GM21619 (cell line): Measurements from ENCODE around the gene RIC3.
"Not testable (repeated sequence)": the region's sequence is repeated elsewhere in the genome, so short reads cannot be mapped to it uniquely, and the experiment has no call there.

Experiments
- ATAC-seq: cut with Tn5 transposase; IDR thresholded peaks from one replicate; pipeline ENCODE4 v1.9.1; 2021; ENCODE audit not compliant: unreplicated experiment

Gene RIC3

DNA sequence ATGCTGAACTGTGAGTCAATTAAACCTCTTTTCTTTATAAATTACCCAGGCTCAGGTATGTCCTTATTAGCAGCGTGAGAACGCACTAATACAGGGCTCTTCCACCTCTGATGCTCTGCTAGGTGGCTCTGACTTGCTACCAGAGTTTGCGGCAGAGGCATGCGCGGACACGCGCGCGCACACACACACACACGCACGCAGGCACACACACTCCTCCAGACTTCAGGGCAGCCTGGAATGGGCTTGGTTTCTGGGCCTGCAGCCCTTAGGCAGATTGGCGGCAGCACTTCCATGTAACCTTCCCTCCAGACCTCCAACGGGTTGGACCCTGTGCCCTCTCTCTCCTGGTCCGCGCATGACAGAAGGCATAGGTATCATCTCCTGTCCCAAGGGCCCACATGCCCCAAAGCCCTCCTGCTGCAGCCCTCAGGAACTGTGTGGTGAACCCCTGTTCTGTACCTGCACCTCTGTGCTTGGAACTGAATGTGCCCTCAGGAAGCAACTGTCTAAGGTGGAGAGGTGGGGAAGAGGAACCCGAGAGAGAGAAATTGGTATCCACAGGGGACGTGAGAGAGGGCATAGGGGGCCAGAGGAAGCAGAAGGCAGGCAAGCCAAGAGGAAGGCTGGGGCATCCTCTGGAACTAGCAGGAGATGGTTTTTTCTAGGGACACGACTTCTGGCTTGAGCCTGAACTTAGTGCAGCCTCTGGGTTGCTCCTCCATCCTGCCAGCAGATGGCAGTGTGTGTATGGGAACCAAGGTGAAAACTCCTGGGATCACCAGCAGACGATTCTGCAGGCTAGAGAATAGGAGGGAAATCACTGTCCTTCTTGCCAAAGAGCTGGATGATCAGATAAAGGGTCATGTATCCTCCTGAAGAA, 23.4 kb upstream of the RIC3 start:
- ATAC-seq, result no peak

DNA sequence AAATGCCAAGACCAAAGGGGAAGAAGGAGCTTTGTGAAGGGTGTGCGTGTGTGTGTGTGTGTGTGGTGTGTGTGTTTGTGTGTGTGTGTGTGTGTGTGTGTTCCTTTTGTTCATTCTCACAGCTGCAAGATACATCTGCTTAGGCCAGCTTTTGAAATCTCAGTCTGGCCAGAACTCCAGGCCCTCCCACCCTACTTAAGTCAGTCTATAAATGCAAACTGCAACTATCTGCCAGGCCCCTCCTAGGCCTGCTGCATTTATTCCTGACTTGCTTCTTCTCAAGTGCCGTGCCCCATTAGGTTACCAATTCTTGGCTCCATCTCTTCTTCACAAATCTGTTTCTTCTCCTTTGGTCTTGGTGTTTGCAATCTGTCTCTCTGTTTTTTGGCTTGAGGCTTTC, 21.6 kb upstream of the RIC3 start:
- no peak for ATAC-seq

DNA sequence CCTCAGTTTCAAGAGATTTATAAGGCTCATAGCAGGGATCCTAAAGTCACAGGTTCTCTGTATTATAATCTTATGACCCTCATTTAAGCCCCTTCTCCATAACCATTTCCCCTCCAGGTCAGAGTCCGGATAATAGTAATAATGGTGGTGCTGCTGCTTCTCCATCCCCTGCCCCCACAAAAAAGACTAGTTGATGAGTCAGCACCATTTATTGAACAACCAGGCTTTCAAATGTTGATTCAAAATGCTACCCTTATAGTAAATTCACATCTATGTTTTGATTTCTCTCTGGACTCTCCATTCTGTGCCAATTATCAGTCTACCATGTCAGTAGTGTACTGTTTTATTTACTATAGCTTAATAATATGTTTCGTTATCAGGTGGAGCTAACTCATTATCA, 17.6 kb upstream of the RIC3 start:
- no peak for ATAC-seq

DNA sequence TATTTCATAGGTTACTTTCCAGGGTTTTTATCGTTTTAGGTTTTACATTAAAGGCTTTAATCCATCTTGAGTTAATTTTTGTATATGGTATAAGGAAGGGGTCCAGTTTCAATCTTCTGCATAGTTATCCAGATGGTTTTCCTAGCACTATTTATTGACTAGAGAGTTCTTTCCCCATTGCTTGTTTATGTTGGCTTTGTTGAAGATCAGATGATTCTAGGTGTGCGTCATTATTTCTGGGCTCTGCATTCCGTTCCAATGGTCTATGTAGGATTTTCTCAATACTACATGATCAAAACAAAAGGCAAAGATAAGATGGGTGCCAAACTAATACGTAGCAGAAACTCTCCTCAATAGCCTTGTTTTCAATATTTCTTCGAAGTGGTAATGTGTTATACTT, 14.3 kb upstream of the RIC3 start:
- ATAC-seq, result no peak

DNA sequence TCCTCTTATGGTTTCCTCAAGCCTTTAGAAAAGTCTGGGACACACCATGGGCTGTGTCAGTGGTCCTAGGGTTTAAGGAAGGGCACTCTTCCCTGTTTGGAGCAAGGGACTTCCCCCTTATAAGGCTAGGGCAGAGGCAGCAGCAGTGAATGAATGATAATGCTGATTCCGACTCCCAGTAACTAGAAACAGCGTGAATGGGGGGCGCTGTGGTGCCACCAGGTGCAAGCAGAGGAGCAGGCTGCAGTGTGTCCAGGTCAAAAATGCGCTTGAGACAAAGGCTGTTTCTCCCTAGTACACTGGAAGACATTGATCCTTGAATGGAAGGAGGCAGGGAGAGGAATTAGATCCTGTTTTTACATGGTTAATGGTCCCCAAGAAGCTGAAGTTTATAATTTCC, 11.6 kb upstream of the RIC3 start:
- no peak for ATAC-seq

DNA sequence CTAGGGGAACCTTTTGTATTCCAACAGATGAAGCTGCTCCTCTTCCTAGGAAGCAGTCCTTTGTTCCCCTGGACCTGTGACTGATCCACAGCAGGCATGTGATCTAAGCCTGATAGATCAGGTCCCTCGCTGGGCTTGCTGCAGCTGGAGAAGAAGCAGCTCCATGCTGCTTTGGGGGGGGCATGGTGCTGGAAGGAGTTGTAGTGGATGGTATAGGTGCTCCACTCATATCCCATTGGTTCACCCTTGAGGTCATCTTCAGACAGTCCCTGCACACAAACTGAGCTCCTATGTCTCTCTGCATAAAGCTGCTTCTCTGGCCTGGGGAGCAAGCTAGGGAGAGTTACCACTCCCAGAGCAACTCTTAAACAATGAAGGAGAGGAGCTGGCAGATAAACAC, 9.5 kb upstream of the RIC3 start:
- no peak for ATAC-seq

DNA sequence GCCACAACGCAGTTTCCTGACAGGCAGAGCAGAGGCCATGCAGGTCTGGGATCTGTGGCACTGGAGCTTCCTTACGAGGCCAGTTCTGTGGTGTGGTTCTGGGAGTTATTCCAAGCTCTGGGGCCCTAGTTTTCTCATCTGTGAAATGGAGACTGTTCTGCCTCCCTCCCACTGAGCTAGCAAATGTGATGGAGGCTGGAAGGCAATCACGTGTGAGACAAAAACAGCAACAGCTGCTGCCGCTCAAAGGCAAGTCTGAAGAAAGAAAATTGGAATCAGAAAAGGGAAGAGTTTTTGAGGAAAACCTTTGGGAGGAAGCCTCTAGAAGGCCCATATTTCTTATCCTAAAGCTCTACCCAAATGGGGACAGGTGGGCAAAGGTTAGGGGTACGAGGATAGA, 8.3 kb upstream of the RIC3 start:
- ATAC-seq, result no peak

DNA sequence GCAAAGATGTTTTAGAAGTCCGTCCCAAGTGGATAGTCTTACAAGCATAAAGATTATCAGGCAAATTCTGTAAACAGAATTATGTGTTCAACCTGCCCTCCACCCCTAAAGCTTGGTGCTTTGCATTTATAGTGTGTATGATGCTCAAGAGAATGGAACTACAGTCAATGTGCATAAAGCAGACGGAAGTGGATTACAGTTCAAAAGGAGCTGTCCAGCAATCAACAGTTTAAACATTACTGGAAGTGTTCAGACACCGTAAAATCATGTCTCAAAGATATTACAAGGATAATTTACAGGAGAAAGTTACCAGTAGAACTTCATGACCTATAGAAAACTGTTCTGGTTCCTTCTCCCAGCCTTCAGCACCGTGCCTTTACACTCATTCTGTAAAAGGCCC, 1.0 kb downstream of the RIC3 start:
- ATAC-seq, result no peak

DNA sequence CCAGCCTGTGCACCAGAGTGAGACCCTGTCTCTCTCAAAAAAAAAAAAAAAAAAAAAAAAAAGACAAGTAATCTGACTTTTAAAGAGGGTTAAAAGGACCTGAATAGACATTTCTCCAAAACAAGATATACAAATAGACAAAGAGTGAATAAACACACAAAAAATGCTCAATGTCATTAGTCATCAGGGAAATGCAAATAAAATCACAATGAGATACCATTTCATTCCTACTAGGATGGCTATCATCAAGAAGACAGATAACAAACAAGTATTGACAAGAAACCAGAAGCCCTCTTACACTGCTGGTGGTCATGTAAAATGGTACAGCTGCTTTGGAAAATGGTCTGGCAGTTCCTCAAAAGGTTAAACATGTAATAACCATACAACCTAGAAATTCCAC, 4.1 kb downstream of the RIC3 start:
- ATAC-seq, result no peak

DNA sequence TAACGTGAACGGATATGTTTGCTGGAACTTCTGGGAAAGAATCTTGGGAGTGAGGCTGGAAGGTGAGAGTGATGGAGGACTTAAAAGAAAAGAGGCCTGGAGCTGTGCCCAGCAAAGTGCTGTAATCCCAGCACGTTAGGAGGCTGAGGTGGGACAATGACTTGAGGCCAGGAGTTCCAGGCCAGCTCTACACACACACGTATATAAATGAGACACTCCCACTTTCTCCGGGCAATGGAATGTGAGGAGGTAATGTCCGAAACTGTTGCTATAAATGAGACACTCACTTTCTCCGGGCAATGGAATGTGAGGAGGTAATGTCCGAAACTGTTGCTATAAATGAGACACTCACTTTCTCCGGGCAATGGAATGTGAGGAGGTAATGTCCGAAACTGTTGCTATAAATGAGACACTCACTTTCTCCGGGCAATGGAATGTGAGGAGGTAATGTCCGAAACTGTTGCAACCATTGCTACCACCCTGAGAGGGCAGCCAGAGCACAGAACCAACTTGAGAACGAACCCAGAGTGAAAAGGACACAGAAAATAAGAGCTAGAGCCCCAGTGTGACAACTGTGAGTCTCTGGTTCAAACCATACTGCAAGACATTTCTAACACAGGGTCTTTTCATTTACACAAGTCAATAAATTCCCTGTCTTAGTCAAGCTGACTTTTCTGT, 7.1 kb downstream of the RIC3 start:
- ATAC-seq, result not testable (repeated sequence)

DNA sequence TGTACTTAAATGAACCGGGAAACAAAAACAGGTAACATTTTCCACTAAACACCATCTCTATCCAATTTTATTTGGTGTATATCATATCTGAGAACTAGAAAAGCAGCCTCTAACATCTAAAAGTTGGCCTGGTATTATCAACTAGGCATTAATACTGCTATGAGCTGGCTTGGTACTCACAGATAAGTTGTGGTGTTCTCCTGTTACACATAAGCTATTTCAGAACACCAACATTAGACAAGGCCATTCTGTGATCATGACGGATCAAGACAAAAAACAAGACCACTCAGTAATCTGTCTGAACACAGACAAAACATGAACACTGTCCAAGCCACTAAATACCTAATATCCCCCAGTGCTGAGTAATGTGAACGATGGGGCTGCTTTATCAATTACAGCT, 11.9 kb downstream of the RIC3 start:
- no peak for ATAC-seq

DNA sequence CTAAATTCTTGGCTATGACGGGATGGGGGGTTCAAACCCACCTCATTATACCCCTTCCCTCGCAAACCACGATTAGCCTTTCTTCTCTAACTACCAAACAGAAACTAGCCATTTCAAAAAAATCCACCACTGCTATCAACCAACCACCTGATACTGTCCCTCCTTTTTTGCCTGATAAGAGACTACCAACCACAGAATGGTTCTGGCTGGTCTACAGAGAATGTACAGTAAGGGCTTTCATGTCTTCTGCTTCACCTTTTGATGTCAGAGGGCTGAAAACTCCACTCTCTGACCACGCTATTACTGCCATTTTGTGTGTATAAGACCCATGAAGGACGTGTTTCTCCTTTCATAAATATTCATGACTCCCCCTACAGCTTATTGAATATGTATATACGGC, 19.1 kb downstream of the RIC3 start:
- ATAC-seq, result no peak

DNA sequence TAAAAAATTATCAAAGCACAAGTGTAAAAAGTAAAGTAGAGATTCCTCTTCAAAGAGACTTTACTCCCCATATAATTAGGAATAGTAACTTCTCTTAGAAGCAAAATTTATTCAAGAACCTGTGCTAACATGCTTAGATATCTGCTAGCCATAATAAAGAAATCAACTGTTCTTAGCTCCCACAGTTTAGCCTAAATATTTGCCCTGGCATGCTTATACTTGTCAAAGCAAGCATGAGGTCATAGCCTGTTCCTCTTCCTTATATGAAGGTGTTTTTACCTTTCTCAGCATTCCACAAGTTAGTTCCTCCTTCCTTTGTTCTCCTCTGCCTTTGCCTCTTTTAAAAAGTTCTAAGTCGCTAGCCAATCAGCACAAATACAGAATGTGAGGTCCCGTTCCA, 30.3 kb downstream of the RIC3 start:
- ATAC-seq, result no peak

DNA sequence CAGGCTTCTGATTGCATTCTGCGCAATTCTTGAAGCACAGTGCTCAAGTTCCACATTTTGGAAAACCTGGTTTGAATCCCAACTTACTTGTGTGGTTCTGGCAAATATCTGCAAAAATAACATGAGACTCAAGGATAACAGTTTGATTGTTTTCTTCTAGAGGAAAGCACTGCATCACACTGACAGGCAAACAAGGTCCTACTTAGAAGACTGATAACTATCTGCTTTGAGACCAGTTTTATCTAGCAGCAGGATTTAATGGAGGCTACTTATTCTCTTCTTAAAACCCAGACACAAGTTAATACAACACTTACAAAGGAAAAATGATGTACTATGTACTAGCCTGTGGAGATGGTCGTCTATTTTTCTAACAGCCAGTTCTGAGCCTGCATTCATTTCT, 41.4 kb downstream of the RIC3 start:
- no peak for ATAC-seq

DNA sequence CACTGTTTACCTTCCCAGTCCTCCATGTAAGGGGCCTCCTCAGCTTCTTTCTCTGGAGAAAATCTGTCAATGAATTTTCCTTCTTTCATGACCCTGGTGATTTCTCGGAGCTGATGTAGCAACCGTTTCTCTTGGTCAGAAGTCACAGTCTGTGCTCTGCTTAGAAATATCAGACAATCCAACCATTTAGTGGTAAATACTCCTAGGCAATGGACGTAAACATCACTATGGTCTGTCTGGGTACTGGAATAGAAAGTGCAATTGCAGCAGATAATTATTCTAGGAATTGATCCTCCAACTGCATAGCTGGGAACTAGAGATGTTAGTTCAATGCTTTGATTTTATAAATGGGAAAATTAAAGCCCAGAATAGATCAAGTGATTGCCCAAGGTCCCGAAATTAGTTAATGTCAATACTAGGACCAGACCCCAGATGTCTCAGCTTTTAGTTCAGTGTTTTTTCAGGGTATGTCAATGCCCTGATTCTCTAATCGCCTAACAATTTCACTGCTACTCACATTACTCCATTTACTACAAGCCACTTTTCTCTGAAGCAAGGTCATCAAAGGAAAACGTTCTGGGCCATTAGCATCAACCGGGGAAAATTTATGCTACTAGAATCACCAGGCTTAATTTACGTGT, 42.1 kb downstream of the RIC3 start:
- ATAC-seq, result no peak

DNA sequence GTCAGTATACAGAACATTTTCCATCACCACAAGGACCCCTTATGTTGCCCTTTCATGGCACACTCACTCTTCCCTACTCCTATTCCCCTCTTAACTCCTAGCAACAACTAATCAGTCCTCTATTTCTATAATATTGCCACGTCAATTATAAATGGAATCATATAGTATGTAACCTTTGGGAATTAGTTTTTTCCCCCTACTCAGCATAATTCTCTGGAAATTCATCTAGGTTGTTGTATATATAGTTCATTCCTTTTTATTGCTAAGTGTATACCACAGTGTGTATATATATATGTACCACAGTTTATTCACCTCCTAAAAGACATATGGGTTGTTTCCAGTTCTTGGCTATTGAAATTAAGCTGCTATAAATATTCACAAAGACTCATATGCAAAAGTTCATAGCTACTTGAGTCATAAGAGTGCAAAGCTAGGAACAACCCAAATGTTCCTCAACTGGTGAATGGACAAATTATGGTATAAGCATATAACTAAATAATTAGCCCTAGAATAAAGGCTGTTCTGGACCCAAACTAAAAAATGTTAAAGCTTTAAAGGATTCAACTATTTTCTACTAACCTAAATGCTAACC, 46.6 kb downstream of the RIC3 start:
- ATAC-seq, result no peak

DNA sequence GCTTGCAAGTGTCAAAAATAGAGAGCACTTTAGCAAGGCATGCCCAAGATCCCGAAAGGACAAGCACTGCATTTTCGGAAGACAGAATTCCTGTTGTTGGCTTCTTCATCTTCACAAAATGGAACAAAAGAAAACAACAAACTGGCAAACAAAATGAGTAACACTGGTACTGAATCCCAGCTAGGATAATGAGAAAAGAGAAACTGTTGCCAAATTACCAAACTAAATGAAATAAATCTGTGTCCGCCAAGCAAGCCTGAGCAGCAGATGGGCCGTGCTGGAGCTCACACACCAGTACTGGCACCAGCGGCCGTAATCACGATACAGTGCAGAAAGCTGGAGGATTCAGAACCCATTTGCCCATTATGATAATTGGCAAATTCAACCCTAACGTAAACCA, 57.2 kb downstream of the RIC3 start:
- ATAC-seq, result no peak

DNA sequence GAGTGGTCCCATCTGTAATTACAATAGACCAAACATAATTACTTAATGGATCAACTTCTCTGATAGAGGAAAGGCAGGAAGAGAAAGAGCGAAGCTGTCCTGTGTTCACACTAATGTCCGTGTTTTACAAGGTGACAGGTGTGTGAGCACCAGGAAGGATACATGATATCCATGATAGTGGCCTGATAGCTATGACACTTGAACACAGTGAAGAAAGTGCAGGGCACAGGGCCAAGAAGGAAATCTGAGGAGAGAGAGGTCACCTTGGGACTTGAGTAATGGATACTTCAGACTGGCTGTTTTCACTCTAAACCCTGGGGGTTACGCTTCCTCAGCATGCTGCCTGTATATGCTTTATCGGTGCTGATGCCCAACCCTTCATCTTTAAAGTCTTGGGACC, 58.4 kb downstream of the RIC3 start:
- no peak for ATAC-seq

DNA sequence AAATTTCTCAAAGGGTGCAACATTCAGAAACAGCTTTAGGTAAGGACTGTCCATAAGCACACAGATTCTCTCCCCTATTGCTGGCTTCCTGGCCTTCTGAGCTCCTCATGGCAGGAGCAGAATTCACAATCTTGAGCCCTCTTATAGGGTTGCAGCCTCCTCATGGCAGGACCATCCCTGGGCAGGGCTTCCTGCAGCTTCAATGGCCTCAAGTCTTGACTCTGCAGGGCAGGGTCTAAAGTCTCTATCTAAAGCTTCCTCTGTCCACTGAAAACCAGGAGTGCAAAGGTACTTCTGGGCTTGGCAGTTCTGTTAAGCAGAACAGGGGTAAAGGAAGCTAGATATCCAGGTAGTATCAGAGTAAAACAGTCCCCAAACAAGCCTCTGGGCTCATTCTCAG, 59.1 kb downstream of the RIC3 start:
- no peak for ATAC-seq

DNA sequence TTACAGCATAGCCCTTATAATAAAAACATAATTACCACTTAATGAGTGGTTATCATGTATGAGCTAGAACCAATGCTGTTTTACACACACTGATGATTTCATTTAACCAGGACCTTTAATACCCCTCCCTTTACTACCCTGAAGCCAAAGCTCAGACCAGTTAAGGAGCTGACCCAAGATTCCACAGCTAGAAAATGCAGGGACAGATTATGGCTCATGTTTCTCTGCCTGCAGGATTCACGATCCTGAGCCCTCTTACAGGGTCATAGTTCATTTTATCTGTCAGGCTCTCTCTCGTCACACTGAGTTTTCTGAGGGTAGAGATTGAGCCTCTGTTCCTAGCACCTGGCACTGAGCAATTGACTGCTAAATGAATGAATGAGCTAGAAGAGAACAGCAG, 60.4 kb downstream of the RIC3 start:
- ATAC-seq, result no peak

DNA sequence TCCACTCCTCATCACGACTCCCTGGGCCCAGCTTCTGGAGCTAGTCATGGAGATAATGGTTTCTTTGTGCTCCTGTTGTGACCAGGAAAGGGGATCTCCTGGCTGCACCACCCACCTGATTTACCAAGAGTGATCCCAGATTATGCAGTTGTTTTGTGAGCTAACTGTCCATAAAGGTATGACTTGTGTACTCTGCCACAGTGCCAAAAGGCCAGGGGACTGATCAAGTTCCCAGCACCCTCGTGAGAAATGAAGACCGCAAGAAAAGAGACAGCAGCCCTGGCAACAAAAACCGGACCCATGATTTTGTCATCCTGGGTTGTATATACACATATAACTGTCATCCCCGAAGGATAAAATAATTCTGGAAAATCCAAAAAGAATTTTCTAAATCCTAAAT, 61.2 kb downstream of the RIC3 start:
- ATAC-seq, result no peak

DNA sequence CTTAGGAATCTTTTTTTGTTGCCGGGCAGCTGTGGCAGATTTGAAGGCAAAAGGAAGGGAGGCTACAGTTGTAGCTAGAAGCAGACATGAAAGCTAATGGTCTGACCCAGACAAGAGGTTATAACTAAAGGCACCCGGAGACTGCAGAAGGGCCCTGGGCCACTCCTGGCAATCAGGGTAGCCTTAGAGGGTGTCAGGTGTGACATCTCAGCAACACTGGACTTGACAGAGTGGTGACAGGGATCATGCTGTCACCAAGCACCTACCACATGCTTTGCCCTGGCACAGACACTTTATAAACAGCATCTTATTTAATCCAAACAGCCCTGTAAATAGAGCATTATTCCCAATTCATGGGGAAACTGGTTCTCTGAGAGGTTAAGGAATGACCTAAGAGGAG, 62.1 kb downstream of the RIC3 start:
- ATAC-seq, result no peak
